ENCODE data around the gene SH3YL1.
A peak's percentile ranks its signal among the peaks of the same experiment; 100 is the strongest.

SH3YL1 gene

GRCh38 chr2:295090-295489 is 31.3 kb upstream of the SH3YL1 start:
- DNase-seq (ENCODE audit: low read depth) = no peak

GRCh38 chr2:290090-290722 is 26.4 kb upstream of the SH3YL1 start:
- peak; percentile 35 for DNase-seq (ENCODE audit: low read depth)
- TF ChIP-seq, protein P1, sequence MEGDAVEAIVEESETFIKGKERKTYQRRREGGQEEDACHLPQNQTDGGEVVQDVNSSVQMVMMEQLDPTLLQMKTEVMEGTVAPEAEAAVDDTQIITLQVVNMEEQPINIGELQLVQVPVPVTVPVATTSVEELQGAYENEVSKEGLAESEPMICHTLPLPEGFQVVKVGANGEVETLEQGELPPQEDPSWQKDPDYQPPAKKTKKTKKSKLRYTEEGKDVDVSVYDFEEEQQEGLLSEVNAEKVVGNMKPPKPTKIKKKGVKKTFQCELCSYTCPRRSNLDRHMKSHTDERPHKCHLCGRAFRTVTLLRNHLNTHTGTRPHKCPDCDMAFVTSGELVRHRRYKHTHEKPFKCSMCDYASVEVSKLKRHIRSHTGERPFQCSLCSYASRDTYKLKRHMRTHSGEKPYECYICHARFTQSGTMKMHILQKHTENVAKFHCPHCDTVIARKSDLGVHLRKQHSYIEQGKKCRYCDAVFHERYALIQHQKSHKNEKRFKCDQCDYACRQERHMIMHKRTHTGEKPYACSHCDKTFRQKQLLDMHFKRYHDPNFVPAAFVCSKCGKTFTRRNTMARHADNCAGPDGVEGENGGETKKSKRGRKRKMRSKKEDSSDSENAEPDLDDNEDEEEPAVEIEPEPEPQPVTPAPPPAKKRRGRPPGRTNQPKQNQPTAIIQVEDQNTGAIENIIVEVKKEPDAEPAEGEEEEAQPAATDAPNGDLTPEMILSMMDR (IDR thresholded peaks at IDR 0.05; ENCODE audit: insufficient read depth, low read depth, low read length, missing control alignments) = peak; percentile 44
- H3K4me3 ChIP-seq (ENCODE audit: low read depth, low read length) = no peak overlapping the region

More at GRCh38 chr2:295090-295489, 31.3 kb upstream of the SH3YL1 start:
- H3K4me3 ChIP-seq (ENCODE audit: low read depth, low read length) = no peak overlapping the region
- TF ChIP-seq, protein P1 (IDR thresholded peaks at IDR 0.05; ENCODE audit: insufficient read depth, low read depth, low read length, missing control alignments) = no peak

DNA sequence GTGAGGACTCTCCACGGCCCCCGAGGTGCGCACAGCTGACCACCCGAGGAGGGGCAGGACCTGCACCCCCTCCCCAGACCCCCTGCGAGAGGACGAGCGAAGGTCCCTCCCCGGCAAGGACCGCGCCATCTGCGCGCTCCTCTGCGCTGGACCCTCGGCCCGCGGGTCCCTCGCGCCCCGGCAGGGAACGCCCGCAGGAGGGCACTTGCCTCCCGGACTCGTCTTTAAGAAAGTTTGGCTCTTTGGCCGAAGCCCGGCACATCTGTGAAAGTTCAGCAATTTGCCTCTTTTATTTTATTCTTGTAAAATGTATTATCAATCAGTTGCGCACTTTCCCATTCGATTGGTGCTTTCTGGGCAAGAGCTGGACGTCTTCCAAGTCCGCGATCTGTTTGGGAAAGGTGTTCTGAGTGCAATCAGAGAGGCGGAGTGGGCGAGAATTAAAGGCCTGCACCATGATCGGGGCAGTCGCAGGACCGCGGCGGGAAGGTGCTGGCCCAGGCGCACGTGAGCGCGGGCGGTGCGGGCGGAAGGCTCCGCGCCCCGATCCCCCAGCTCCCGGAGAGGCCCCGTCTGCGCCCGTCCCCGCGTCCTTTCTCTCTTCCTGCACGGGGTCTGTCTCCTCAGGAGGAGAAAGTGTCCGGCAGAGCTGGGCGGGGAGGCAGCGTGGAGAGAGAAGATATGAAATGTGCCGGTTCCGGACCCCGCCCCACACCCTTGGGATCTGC is 25.7 kb upstream of the SH3YL1 start:
- H3K4me3 ChIP-seq (ENCODE audit: low read depth, low read length) = no peak overlapping the region
- DNase-seq (ENCODE audit: low read depth) = no peak
- TF ChIP-seq, protein P1 (IDR thresholded peaks at IDR 0.05; ENCODE audit: insufficient read depth, low read depth, low read length, missing control alignments) = no peak

GRCh38 chr2:288758-289361 is 25.0 kb upstream of the SH3YL1 start:
- no peak for DNase-seq (ENCODE audit: low read depth)
- TF ChIP-seq, protein P1 (IDR thresholded peaks at IDR 0.05; ENCODE audit: insufficient read depth, low read depth, low read length, missing control alignments) = no peak
- H3K4me3 ChIP-seq (ENCODE audit: low read depth, low read length) = no peak overlapping the region

DNA sequence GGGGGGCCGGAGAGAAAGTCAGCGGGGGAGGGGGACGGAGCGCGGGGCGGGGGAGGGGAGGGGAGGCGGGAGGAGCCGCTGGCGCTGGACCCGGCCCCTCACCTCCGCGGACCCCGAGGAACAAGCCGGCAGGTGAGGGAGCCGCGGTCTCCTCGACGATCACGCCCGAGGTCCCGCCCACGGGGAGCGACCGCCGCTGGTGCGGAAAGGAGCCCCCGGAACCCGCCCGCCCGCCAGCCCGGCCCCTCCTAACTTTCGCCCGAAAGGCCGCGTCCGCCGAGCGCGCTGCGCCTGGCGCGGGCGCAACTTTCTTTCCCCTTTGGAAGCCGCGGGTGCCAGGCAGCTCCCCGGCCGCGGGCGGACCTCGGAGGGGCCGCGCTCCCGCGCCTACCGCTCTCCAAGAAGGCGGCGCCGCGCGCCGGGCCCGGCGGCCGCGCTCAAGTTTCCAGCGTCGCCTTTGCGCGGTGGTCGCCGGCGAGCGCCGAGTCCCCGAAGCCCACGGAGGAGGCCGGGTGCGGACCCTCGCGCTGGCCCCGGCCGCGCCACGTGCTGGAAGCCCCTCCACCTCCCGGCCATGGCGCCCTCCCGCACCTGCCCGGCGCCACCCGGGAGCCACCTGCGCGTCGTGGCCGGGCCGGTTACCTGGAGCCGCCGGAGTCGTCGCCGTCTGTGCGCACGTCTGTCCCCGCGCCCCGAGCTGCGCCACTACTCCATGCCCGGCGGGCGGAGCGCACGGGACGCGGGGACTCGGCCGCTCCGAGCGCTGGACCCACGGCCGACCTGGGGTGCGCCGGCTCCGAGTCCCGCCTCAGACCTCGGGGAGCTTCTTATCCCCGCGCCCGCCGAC is 24.3 kb upstream of the SH3YL1 start, which contains the start of gene ALKAL2:
Gene ALKAL2 (minus strand): TSS at position 181 of the 847 bp plus-strand sequence. CDS start 256 bp downstream, outside the sequence.
- no peak within 1 kb of the TSS for H3K4me3 ChIP-seq (ENCODE audit: low read depth, low read length)
- TF ChIP-seq, protein P1 (IDR thresholded peaks at IDR 0.05; ENCODE audit: insufficient read depth, low read depth, low read length, missing control alignments) = no peak
- no peak for DNase-seq (ENCODE audit: low read depth)

DNA sequence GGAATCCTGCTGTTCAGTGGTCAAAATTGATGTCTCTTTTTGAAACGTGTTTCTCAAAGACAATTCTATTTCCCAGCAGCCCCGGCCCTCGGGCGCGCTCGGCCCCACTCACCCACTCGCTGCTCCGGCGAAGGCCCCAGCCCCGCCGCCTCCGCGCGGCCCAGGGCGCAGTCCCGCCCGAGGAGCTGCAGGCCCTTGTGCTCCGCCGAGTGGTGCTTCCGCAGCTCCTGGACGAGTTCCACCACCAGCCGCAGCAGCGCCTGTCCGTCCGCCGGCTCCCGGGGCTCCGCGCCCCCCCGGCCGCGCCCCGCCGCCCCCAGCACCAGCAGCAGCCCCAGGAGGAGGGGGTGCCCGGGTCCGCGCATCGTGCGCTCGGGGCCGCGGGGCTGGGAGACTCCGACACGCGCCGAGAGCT is 23.6 kb upstream of the SH3YL1 start:
- H3K4me3 ChIP-seq (ENCODE audit: low read depth, low read length) = no peak overlapping the region
- TF ChIP-seq, protein P1 (IDR thresholded peaks at IDR 0.05; ENCODE audit: insufficient read depth, low read depth, low read length, missing control alignments) = no peak
- no peak for DNase-seq (ENCODE audit: low read depth)
